IMR-90 (cell line): Measurements from ENCODE around the gene RFX3. TPM values are rescaled to one million over a fixed set of nuclear protein-coding genes. Genes with fewer than 3 reads are reported as not detected.

ENCODE experiments used
- ATAC-seq: fragments of 200-7000 bp; cut with Tn5 transposase; 2 replicates; pipeline ENCODE4 v1.9.1; 2020; ENCODE audit warnings: low read depth, mild to moderate bottlenecking, moderate library complexity
- BruUV-seq: library from RNA; stranded (reverse); fragments of 400-500 nt; replicated peaks from 2 replicates; lab custom pipeline; 2021; lab: Mats Ljungman, UMichigan
- CTCF ChIA-PET: fragments of 300-600 bp; formaldehyde crosslinking; extraction: SDS; loops from one replicate; lab custom pipeline; 2021; ENCODE audit warnings: antibody characterized with exemption; lab: Yijun Ruan, JAX
- POLR2A ChIA-PET: fragments of 300-600 bp; sonication (Branson Sonifier 250); formaldehyde crosslinking; loops from one replicate; lab custom pipeline; 2022; ENCODE audit warnings: antibody characterized with exemption; ENCODE audit not compliant: unreplicated experiment; lab: Charles Lee
- DNase-seq: peaks from one replicate; pipeline ENCODE4 v3.0.0; 2013
- H2AFZ ChIP-seq: replicated peaks from 2 replicates; pipeline ENCODE3; 2013; ENCODE audit warnings: low read length, mild to moderate bottlenecking; ENCODE audit not compliant: poor library complexity
- H2AK5ac ChIP-seq: 2 replicates; pipeline ENCODE4 v1.6.1; 2013; ENCODE audit warnings: low read depth, low read length, inconsistent platforms
- H2AK9ac ChIP-seq: replicated peaks from 2 replicates; pipeline ENCODE3; 2013; ENCODE audit warnings: mild to moderate bottlenecking, low read depth, low read length, moderate library complexity; ENCODE audit not compliant: poor library complexity
- H2BK120ac ChIP-seq: 2 replicates; pipeline ENCODE4 v1.6.1; 2013; ENCODE audit warnings: low read depth, low read length, inconsistent platforms
- H2BK15ac ChIP-seq: 3 replicates; pipeline ENCODE4 v1.6.1; 2013; ENCODE audit warnings: low read depth, low read length, inconsistent platforms
- H2BK20ac ChIP-seq: 2 replicates; pipeline ENCODE4 v1.6.1; 2013; ENCODE audit warnings: low read depth, mild to moderate bottlenecking, inconsistent platforms, low read length, moderate library complexity
- H2BK5ac ChIP-seq: 2 replicates; pipeline ENCODE4 v1.6.1; 2013; ENCODE audit warnings: mild to moderate bottlenecking, low read depth, low read length, inconsistent platforms; ENCODE audit not compliant: poor library complexity, severe bottlenecking
- H3K14ac ChIP-seq: replicated peaks from 2 replicates; pipeline ENCODE4 v1.6.1; 2013; ENCODE audit warnings: low read depth, low read length, inconsistent platforms
- H3K18ac ChIP-seq: 2 replicates; pipeline ENCODE4 v1.6.1; 2013; ENCODE audit warnings: low read depth, low read length, control low read depth
- H3K23ac ChIP-seq: 2 replicates; pipeline ENCODE4 v1.6.1; 2013; ENCODE audit warnings: low read depth, low read length, inconsistent platforms
- H3K27ac ChIP-seq: 2 replicates; pipeline ENCODE4 v1.5.1; 2013; ENCODE audit warnings: mild to moderate bottlenecking, control low read depth, low read length; ENCODE audit not compliant: insufficient read depth
- H3K27me3 ChIP-seq: 2 replicates; pipeline ENCODE4 v1.6.1; 2013; ENCODE audit warnings: low read length; ENCODE audit not compliant: control insufficient read depth, insufficient read depth
- H3K36me3 ChIP-seq: 2 replicates; pipeline ENCODE4 v1.6.1; 2013; ENCODE audit warnings: low read length, mixed read lengths; ENCODE audit not compliant: control insufficient read depth, insufficient read depth
- H3K4ac ChIP-seq: 2 replicates; pipeline ENCODE4 v1.6.1; 2013; ENCODE audit warnings: low read depth, low read length, inconsistent platforms
- H3K4me1 ChIP-seq: 2 replicates; pipeline ENCODE4 v1.6.1; 2013; ENCODE audit warnings: low read length, mixed read lengths; ENCODE audit not compliant: control insufficient read depth, insufficient read depth
- H3K4me2 ChIP-seq: 2 replicates; pipeline ENCODE4 v1.6.1; 2013; ENCODE audit warnings: low read depth, mild to moderate bottlenecking, control low read depth, low read length, moderate library complexity
- H3K4me3 ChIP-seq: 2 replicates; pipeline ENCODE4 v1.5.1; 2013; ENCODE audit warnings: low read depth, mild to moderate bottlenecking, control low read depth, low read length, moderate library complexity; ENCODE audit not compliant: insufficient read depth
- H3K56ac ChIP-seq: 2 replicates; pipeline ENCODE4 v1.6.1; 2013; ENCODE audit warnings: low read length, inconsistent platforms; ENCODE audit not compliant: insufficient read depth; ENCODE audit errors: extremely low read depth
- H3K79me1 ChIP-seq, 2 experiments: 2 replicates each; pipeline ENCODE4 v1.6.1; 2013; ENCODE audit warnings: low read length in 2 of 2, inconsistent platforms in 1 of 2, low read depth in 1 of 2
- H3K9ac ChIP-seq: 2 replicates; pipeline ENCODE4 v1.6.1; 2013; ENCODE audit warnings: low read depth, low read length, control low read depth
- H3K9me1 ChIP-seq: 2 replicates; pipeline ENCODE4 v1.6.1; 2013; ENCODE audit warnings: low read length, inconsistent platforms; ENCODE audit not compliant: insufficient read depth
- H3K9me3 ChIP-seq: 2 replicates; pipeline ENCODE4 v1.6.1; 2013; ENCODE audit warnings: low read length; ENCODE audit not compliant: control insufficient read depth, insufficient read depth
- H4K20me1 ChIP-seq: 2 replicates; pipeline ENCODE4 v1.6.1; 2013; ENCODE audit warnings: low read length, inconsistent platforms; ENCODE audit not compliant: insufficient read depth
- H4K5ac ChIP-seq: 2 replicates; pipeline ENCODE4 v1.6.1; 2013; ENCODE audit warnings: mild to moderate bottlenecking, low read depth, low read length, control low read depth
- H4K8ac ChIP-seq, 2 experiments: 2 replicates each; pipeline ENCODE4 v1.6.1; 2013; ENCODE audit warnings: low read depth in 2 of 2, low read length in 2 of 2, control low read depth in 1 of 2, inconsistent platforms in 1 of 2
- H4K91ac ChIP-seq: 2 replicates; pipeline ENCODE4 v1.6.1; 2013; ENCODE audit warnings: low read depth, low read length, inconsistent platforms; ENCODE audit not compliant: insufficient read depth
- CEBPB ChIP-seq: IDR thresholded peaks from 2 replicates; pipeline ENCODE4 v1.6.1; 2012; ENCODE audit warnings: low read depth, low read length, improper control_type of control experiment
- MXI1 ChIP-seq: IDR thresholded peaks from 2 replicates; pipeline ENCODE4 v1.6.1; 2012; ENCODE audit warnings: low read depth, mild to moderate bottlenecking, low read length, moderate library complexity, borderline replicate concordance
- RCOR1 ChIP-seq: IDR thresholded peaks from 2 replicates; pipeline ENCODE4 v1.6.1; 2012; ENCODE audit warnings: mild to moderate bottlenecking, low read length, improper control_type of control experiment; ENCODE audit not compliant: insufficient replicate concordance
- RFX5 ChIP-seq: IDR thresholded peaks from 2 replicates; pipeline ENCODE4 v1.8.0; 2012; ENCODE audit warnings: low read depth, mild to moderate bottlenecking, low read length, moderate library complexity
- SMC3 ChIP-seq: fragments of 150-350 bp; IDR thresholded peaks from 2 replicates; pipeline ENCODE4 v1.6.1; 2016; ENCODE audit warnings: low read depth, mild to moderate bottlenecking, antibody characterized with exemption, low read length, moderate library complexity
- USF2 ChIP-seq: fragments of 150-350 bp; IDR thresholded peaks from 2 replicates; pipeline ENCODE4 v1.6.1; 2017; ENCODE audit warnings: mild to moderate bottlenecking, antibody characterized with exemption, low read length, low read depth
- WGBS, 2 experiments: methylation state at CpG; one replicate each; pipeline versions ENCODE4 v1.1.5 to v1.1.7; 2013; ENCODE audit warnings: missing lambda C conversion rate in 2 of 2; ENCODE audit not compliant: insufficient read length in 1 of 2; ENCODE audit errors: extremely low coverage in 2 of 2; 5-methylcytosine and 5-hydroxymethylcytosine counted together
- dilution Hi-C: fragments of 300-500 bp; cut with HindIII; formaldehyde crosslinking; loops from one replicate; pipeline ENCODE4 v1.14.3; 2018; ENCODE audit warnings: low sequenced_read_pairs; ENCODE audit not compliant: unreplicated experiment
- in situ Hi-C: fragments of 300-500 bp; cut with MboI; formaldehyde crosslinking; loops from 3 replicates; pipeline ENCODE4 v1.14.3; 2019; ENCODE audit warnings: low sequenced_read_pairs, inconsistent platforms, mixed read lengths
- intact Hi-C: fragments of 100-400 bp; cut with micrococcal nuclease; formaldehyde crosslinking; loops from 2 replicates; pipeline ENCODE4 v1.10.0; 2022
- polyA plus RNA-seq, 3 experiments: library from polyadenylated mRNA; depleted of rRNA; stranded (reverse); fragments of >200 nt; gene quantifications; 2 replicates each; pipeline ENCODE4 v1.2.3, GENCODE V29; 2012; ENCODE audit warnings: low replicate concordance in 1 of 3
- total RNA-seq: library from RNA; depleted of rRNA; stranded (reverse); fragments of >200 nt; gene quantifications from 2 replicates; pipeline ENCODE4 v1.2.3, GENCODE V29; 2012
- TF ChIP-seq, protein P1 (sequence below): conservative IDR thresholded peaks from 2 replicates; pipeline ENCODE4 v1.5.1; 2012; ENCODE audit warnings: mild to moderate bottlenecking, low read depth, low read length, improper control_type of control experiment

RFX3 gene
- total and polyA plus RNA-seq, 2 of the 4 experiments (the other 2 are of a cell fraction), result 1.7 to 2.7 TPM

DNA sequence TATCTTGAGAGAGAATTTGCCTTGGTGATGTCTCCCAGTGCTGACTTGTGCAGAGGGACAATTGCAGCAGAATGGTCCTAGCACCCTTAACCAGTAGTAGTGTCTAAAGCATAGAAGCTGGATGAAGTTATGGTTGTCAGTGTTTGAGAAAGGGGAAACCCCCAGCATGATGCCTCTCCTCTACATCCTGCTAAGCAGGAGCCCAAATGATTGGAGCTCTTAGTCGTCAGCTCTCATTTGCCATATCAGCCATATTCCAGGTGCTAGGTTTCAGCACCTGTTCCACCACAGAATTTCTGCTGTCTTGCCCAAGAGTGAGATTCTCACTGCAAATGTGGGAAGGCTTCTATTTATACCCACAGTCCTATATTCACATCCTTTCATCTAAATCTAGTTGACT lies 43.7 kb upstream of the RFX3 start:
- dilution Hi-C loops, result no loop called here
- Histone ChIP-seq H3K9ac (no peak overlapping the region), H3K4me3 (no peak overlapping the region), H4K91ac (no peak overlapping the region), H3K18ac (no peak overlapping the region), H2BK120ac (no peak overlapping the region), H3K4ac (no peak overlapping the region), H4K8ac (no peak overlapping the region), H3K4me1 (no peaks in the 10 kb centered on the region), H3K4me2 (no peak overlapping the region), H3K9me3 (no peaks in the 10 kb centered on the region), H2BK5ac (no peak overlapping the region), H2BK20ac (no peak overlapping the region), H3K56ac (no peak overlapping the region), H2AK9ac (no peak overlapping the region), H3K36me3 (no peaks in the 10 kb centered on the region), H2AFZ (no peak overlapping the region), H3K9me1 (no peaks in the 10 kb centered on the region; the same call in 1 of the 2 replicates), H2BK15ac (no peak overlapping the region), H2AK5ac (no peak overlapping the region), H3K27me3 (no peaks in the 10 kb centered on the region), H4K20me1 (no peaks in the 10 kb centered on the region), H3K79me1 (no peaks in the 10 kb centered on the region), H3K14ac (no peak overlapping the region), H4K5ac (no peak overlapping the region), H3K23ac (no peak overlapping the region), H3K27ac (no peak overlapping the region)
- ChIA-PET POLR2A (no interaction called here), CTCF (no interaction called here)
- DNase-seq, result no peak
- ATAC-seq, result no peak
- no CpG with 5 or more reads among the region's 1 CpG for WGBS, 2 experiments
- TF ChIP-seq USF2, result no peak
- no peak for TF ChIP-seq RFX5
- no peak for TF ChIP-seq SMC3
- TF ChIP-seq CEBPB, result no peak
- TF ChIP-seq RCOR1, result no peak
- TF ChIP-seq, protein P1, sequence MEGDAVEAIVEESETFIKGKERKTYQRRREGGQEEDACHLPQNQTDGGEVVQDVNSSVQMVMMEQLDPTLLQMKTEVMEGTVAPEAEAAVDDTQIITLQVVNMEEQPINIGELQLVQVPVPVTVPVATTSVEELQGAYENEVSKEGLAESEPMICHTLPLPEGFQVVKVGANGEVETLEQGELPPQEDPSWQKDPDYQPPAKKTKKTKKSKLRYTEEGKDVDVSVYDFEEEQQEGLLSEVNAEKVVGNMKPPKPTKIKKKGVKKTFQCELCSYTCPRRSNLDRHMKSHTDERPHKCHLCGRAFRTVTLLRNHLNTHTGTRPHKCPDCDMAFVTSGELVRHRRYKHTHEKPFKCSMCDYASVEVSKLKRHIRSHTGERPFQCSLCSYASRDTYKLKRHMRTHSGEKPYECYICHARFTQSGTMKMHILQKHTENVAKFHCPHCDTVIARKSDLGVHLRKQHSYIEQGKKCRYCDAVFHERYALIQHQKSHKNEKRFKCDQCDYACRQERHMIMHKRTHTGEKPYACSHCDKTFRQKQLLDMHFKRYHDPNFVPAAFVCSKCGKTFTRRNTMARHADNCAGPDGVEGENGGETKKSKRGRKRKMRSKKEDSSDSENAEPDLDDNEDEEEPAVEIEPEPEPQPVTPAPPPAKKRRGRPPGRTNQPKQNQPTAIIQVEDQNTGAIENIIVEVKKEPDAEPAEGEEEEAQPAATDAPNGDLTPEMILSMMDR, result no peak
- TF ChIP-seq MXI1, result no peak
- in situ Hi-C loops, result no loop called here
- BruUV-seq, result no TSS peak
- intact Hi-C loops, result no loop called here
